ENCODE measurements around the gene SUPT5H. TPM values are rescaled to one million over a fixed set of nuclear protein-coding genes. Genes with fewer than 3 reads are reported as not detected.

The SUPT5H gene
- polyA plus RNA-seq, 1 donor from 2014 or later, result 92.5 TPM

DNA sequence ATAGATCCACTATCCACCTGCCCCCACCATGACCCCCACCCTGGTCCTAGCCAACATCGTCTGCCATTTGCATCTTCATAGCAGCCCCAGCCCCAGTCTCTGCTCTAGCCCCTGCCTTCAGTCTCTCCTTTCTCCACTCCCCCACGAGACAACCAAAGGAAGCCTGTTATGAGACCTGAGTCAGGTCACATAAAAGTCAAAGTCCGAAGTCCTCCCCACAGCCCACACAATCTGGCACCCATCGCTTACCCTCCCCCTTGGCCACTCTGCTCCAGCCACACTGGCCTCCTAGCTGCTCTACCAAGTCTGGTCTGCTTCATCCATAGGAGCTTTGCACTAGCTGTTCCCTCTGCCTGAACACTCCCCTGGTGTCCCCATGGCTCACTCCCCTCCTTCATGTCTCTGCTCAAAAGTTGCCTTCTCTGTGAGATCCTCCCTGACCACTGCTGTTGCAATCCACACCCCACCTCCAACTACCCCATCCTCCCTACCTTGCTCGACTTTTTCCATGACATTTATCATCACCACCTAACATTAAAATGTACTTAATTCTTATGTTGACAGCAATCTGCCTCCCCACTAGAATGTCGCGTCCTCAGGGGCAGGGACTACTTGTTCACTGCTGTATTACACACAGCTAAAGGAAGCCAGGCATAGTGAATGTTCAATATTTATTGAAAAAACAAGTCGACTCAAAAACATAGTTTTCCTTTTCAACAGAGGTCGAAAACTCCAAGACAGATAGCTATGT is 34.1 kb upstream of the SUPT5H start:
- Histone ChIP-seq H3K9me3 (ENCODE audit: low read length) (no peaks in the 10 kb centered on the region), H3K27ac (ENCODE audit: low read length) (peak overlapping the region; percentile 73), H3K27me3 (ENCODE audit: insufficient read depth, low read depth, low read length) (peaks cover 44% of the 10 kb centered on the region), H3K4me2 (ENCODE audit: low read length) (no peak overlapping the region), H3K9ac (ENCODE audit: low read length) (peak overlapping the region; percentile 55), H3K4me3 (ENCODE audit: low read length) (peak overlapping the region; percentile 89), H3K79me2 (replicated peaks; ENCODE audit: insufficient read depth, low read length) (peaks cover 27% of the 10 kb centered on the region), H3K36me3 (ENCODE audit: insufficient read depth, low read length) (no peaks in the 10 kb centered on the region), H2AFZ (ENCODE audit: low read depth, low read length) (no peak overlapping the region), H3K9me2 (ENCODE audit: insufficient read depth, low read length) (no peaks in the 10 kb centered on the region), H3F3A (ENCODE audit: insufficient read depth, low read length, poor library complexity, severe bottlenecking) (no peaks in the 10 kb centered on the region), H4K20me1 (ENCODE audit: insufficient read depth) (no peaks in the 10 kb centered on the region)
- TF ChIP-seq TAF1 (IDR thresholded peaks at IDR 0.05; ENCODE audit: low read depth) (no peak), POLR2AphosphoS5 (IDR thresholded peaks at IDR 0.05) (no peak), EZH2 (IDR thresholded peaks at IDR 0.05; ENCODE audit: borderline replicate concordance, insufficient read depth, low read length, poor library complexity, severe bottlenecking) (no peak), SMC3 (conservative IDR thresholded peaks at IDR 0.05; ENCODE audit: poor library complexity) (no peak), EP300 (conservative IDR thresholded peaks at IDR 0.05; ENCODE audit: poor library complexity, severe bottlenecking) (no peak), RAD21 (conservative IDR thresholded peaks at IDR 0.05) (no peak), MXI1 (conservative IDR thresholded peaks at IDR 0.05; ENCODE audit: poor library complexity, severe bottlenecking) (no peak)
- TF ChIP-seq, protein P1, sequence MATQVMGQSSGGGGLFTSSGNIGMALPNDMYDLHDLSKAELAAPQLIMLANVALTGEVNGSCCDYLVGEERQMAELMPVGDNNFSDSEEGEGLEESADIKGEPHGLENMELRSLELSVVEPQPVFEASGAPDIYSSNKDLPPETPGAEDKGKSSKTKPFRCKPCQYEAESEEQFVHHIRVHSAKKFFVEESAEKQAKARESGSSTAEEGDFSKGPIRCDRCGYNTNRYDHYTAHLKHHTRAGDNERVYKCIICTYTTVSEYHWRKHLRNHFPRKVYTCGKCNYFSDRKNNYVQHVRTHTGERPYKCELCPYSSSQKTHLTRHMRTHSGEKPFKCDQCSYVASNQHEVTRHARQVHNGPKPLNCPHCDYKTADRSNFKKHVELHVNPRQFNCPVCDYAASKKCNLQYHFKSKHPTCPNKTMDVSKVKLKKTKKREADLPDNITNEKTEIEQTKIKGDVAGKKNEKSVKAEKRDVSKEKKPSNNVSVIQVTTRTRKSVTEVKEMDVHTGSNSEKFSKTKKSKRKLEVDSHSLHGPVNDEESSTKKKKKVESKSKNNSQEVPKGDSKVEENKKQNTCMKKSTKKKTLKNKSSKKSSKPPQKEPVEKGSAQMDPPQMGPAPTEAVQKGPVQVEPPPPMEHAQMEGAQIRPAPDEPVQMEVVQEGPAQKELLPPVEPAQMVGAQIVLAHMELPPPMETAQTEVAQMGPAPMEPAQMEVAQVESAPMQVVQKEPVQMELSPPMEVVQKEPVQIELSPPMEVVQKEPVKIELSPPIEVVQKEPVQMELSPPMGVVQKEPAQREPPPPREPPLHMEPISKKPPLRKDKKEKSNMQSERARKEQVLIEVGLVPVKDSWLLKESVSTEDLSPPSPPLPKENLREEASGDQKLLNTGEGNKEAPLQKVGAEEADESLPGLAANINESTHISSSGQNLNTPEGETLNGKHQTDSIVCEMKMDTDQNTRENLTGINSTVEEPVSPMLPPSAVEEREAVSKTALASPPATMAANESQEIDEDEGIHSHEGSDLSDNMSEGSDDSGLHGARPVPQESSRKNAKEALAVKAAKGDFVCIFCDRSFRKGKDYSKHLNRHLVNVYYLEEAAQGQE (IDR thresholded peaks at IDR 0.05; ENCODE audit: borderline replicate concordance), result no peak
- TF ChIP-seq, protein P2, sequence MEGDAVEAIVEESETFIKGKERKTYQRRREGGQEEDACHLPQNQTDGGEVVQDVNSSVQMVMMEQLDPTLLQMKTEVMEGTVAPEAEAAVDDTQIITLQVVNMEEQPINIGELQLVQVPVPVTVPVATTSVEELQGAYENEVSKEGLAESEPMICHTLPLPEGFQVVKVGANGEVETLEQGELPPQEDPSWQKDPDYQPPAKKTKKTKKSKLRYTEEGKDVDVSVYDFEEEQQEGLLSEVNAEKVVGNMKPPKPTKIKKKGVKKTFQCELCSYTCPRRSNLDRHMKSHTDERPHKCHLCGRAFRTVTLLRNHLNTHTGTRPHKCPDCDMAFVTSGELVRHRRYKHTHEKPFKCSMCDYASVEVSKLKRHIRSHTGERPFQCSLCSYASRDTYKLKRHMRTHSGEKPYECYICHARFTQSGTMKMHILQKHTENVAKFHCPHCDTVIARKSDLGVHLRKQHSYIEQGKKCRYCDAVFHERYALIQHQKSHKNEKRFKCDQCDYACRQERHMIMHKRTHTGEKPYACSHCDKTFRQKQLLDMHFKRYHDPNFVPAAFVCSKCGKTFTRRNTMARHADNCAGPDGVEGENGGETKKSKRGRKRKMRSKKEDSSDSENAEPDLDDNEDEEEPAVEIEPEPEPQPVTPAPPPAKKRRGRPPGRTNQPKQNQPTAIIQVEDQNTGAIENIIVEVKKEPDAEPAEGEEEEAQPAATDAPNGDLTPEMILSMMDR (IDR thresholded peaks at IDR 0.05; ENCODE audit: poor library complexity, severe bottlenecking), result no peak

DNA sequence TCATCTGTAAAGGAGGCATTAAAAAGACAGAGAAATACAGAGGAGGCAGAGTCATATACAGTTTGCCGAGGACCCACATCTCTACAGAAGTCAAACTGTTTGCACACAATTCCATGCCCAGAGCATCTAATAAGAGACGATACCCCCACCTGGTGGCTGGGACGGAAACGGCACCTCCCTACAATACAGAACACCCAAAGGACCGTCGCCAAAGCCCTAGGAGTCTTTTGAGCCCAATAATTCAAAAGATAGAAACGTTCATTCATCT is 33.6 kb upstream of the SUPT5H start:
- no peaks in the 10 kb centered on the region for H3K9me2 ChIP-seq (ENCODE audit: insufficient read depth, low read length)
- H3K27ac ChIP-seq (ENCODE audit: low read length), result peak overlapping the region; percentile 73
- no peaks in the 10 kb centered on the region for H3K36me3 ChIP-seq (ENCODE audit: insufficient read depth, low read length)
- peaks cover 39% of the 10 kb centered on the region for H3K27me3 ChIP-seq (ENCODE audit: insufficient read depth, low read depth, low read length)
- H2AFZ ChIP-seq (ENCODE audit: low read depth, low read length), result no peak overlapping the region
- no peaks in the 10 kb centered on the region for H3K9me3 ChIP-seq (ENCODE audit: low read length)
- H3K79me2 ChIP-seq (replicated peaks; ENCODE audit: insufficient read depth, low read length), result peaks cover 27% of the 10 kb centered on the region
- TF ChIP-seq, protein P2 (IDR thresholded peaks at IDR 0.05; ENCODE audit: poor library complexity, severe bottlenecking), result peak; percentile 98
- peak; percentile 89 for TF ChIP-seq SMC3 (conservative IDR thresholded peaks at IDR 0.05; ENCODE audit: poor library complexity)
- peak; percentile 84 for TF ChIP-seq RAD21 (conservative IDR thresholded peaks at IDR 0.05)
- TF ChIP-seq MXI1 (conservative IDR thresholded peaks at IDR 0.05; ENCODE audit: poor library complexity, severe bottlenecking), result no peak
- peak overlapping the region; percentile 55 for H3K9ac ChIP-seq (ENCODE audit: low read length)
- no peaks in the 10 kb centered on the region for H3F3A ChIP-seq (ENCODE audit: insufficient read depth, low read length, poor library complexity, severe bottlenecking)
- H4K20me1 ChIP-seq (ENCODE audit: insufficient read depth), result no peaks in the 10 kb centered on the region
- H3K4me2 ChIP-seq (ENCODE audit: low read length), result no peak overlapping the region
- peak overlapping the region; percentile 89 for H3K4me3 ChIP-seq (ENCODE audit: low read length)

Measured in neural cell (in vitro differentiated cells).